OCI-LY3 (cell line): ENCODE data around the gene MMP1.

Experiments
- H2AFZ ChIP-seq: fragments of 200-600, 300-600 bp; shearing (Covaris generic); 2 replicates; pipeline ENCODE4 v1.6.0; 2014; ENCODE audit warnings: antibody characterized with exemption, low read depth, low read length
- H3K27ac ChIP-seq: fragments of 200-600, 300-600 bp; sonication (generic); 2 replicates; pipeline ENCODE4 v1.5.1; 2014; ENCODE audit warnings: mild to moderate bottlenecking, low read length, moderate library complexity, mixed read lengths
- H3K27me3 ChIP-seq: fragments of 200-600, 300-600 bp; sonication (generic); 2 replicates; pipeline ENCODE4 v1.6.1; 2014; ENCODE audit warnings: low read depth, low read length, mixed read lengths
- H3K36me3 ChIP-seq: fragments of 200-600, 300-600 bp; sonication (generic); replicated peaks from 2 replicates; pipeline ENCODE3; 2014; ENCODE audit warnings: low read depth, low read length, mixed read lengths
- H3K4me1 ChIP-seq: fragments of 300-600, 200-600 bp; sonication (generic); 2 replicates; pipeline ENCODE4 v1.6.1; 2014; ENCODE audit warnings: low read length, mixed read lengths
- H3K4me2 ChIP-seq: fragments of 200-600, 300-600 bp; sonication (generic); 2 replicates; pipeline ENCODE4 v1.6.1; 2014; ENCODE audit warnings: low read length, mixed read lengths
- H3K4me3 ChIP-seq: fragments of 300-600, 200-600 bp; sonication (generic); 2 replicates; pipeline ENCODE4 v1.5.1; 2014; ENCODE audit warnings: antibody characterized with exemption, mild to moderate bottlenecking, low read length, moderate library complexity
- H3K79me2 ChIP-seq: fragments of 300-600, 200-600 bp; shearing (Covaris generic); 2 replicates; pipeline ENCODE4 v1.6.1; 2014; ENCODE audit warnings: mild to moderate bottlenecking, low read length, mixed read lengths
- H3K9ac ChIP-seq: fragments of 300-600, 200-600 bp; shearing (Covaris generic); 2 replicates; pipeline ENCODE4 v1.6.0; 2014; ENCODE audit warnings: mild to moderate bottlenecking, low read length, moderate library complexity
- H3K9me3 ChIP-seq: fragments of 200-600, 300-600 bp; shearing (Covaris generic); 2 replicates; pipeline ENCODE4 v1.6.1; 2014; ENCODE audit warnings: low read length, mixed read lengths; ENCODE audit not compliant: insufficient read depth
- H4K20me1 ChIP-seq: fragments of 200-600, 300-600 bp; sonication (generic); 2 replicates; pipeline ENCODE4 v1.6.1; 2016; ENCODE audit warnings: low read length, mixed read lengths; ENCODE audit not compliant: insufficient read depth
- EZH2phosphoT487 ChIP-seq: fragments of 200-600 bp; shearing (Covaris generic); IDR thresholded peaks from 2 replicates; pipeline ENCODE4 v1.6.1; 2018; ENCODE audit warnings: antibody characterized with exemption, mixed run types, low read depth
- TF ChIP-seq, protein P1 (sequence below): fragments of 200-600, 300-600 bp; sonication (generic); IDR thresholded peaks from 2 replicates; pipeline ENCODE4 v1.5.1; 2014; ENCODE audit warnings: antibody characterized with exemption, low read length, low read depth

The MMP1 gene

DNA sequence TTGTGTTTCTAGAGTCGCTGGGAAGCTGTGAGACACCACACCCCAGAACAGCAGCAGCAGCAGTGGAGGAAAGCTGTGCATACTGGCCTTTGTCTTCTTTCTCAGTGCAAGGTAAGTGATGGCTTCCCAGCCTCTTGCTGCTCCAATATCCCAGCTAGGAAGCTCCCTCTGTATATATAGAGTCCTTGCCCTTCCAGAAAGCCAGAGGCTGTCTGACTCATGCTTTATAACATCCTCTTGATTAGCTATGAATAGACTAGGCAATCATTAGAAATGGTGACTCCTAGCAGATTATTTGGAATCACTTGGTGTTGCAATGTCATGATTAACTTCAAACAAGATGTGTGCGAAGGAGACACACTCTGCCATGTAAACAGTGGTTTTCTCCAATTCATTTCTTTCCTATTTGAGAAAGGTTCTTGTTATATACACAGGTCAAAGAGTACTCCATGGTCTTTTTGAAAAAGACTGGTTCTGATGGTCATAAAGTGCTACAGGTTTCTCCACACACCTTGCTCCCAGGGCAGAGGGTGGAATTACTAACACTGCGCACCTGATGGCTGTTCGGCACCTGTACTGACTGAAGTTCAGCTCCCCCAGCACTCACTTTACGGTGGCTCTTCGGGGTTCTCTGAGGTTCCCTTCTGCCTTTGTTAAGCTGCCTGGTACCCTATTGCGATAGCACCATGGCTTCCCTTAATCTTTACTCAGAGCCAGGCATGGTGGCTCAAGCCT, at the start of gene MMP1:
Gene MMP1 (minus strand): TSS at position 149 of the 735 bp plus-strand sequence. CDS start 68 bp downstream, at position 81.
- Histone ChIP-seq H3K79me2 (no peaks in the 10 kb centered on the region), H4K20me1 (no peaks in the 10 kb centered on the region), H3K36me3 (no peaks in the 10 kb centered on the region), H3K27ac (no peak within 1 kb of the TSS), H3K4me1 (peaks cover 11% of the 10 kb centered on the region), H3K9me3 (no peaks in the 10 kb centered on the region), H3K4me3 (no peak within 1 kb of the TSS), H3K27me3 (no peaks in the 10 kb centered on the region; the same call in 1 of the 2 replicates), H3K9ac (no peak within 1 kb of the TSS), H2AFZ (no peak within 1 kb of the TSS), H3K4me2 (no peak within 1 kb of the TSS)
- TF ChIP-seq EZH2phosphoT487: no peak
- TF ChIP-seq, protein P1, sequence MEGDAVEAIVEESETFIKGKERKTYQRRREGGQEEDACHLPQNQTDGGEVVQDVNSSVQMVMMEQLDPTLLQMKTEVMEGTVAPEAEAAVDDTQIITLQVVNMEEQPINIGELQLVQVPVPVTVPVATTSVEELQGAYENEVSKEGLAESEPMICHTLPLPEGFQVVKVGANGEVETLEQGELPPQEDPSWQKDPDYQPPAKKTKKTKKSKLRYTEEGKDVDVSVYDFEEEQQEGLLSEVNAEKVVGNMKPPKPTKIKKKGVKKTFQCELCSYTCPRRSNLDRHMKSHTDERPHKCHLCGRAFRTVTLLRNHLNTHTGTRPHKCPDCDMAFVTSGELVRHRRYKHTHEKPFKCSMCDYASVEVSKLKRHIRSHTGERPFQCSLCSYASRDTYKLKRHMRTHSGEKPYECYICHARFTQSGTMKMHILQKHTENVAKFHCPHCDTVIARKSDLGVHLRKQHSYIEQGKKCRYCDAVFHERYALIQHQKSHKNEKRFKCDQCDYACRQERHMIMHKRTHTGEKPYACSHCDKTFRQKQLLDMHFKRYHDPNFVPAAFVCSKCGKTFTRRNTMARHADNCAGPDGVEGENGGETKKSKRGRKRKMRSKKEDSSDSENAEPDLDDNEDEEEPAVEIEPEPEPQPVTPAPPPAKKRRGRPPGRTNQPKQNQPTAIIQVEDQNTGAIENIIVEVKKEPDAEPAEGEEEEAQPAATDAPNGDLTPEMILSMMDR: no peak

DNA sequence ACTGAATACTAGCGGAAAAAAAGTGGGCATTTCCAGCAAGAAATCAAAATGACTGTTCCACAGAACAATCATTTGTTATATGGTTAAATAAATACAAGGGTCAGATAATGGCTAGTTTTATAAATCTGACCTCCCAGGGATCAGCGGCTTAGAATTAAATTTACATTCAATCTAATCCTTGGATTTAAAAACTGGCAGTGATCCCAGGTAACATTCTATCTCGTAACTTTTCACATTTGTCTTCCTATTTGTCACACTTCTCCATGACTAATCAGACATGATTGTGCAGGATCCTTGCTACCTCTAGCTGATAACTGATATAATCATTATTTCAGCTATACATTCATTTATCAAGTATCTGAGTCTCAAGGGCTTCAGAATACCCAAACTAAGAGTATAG, 48.3 kb upstream of the MMP1 start:
- Histone ChIP-seq H3K4me3 (no peak overlapping the region), H2AFZ (no peak overlapping the region), H3K4me1 (no peaks in the 10 kb centered on the region), H3K4me2 (no peak overlapping the region), H3K36me3 (no peaks in the 10 kb centered on the region), H3K79me2 (no peaks in the 10 kb centered on the region), H3K27me3 (peaks cover 4% of the 10 kb centered on the region; the same call in 1 of the 2 replicates), H3K9ac (no peak overlapping the region), H3K27ac (no peak overlapping the region), H4K20me1 (no peaks in the 10 kb centered on the region), H3K9me3 (no peaks in the 10 kb centered on the region)
- TF ChIP-seq EZH2phosphoT487: no peak
- TF ChIP-seq, protein P1: no peak

DNA sequence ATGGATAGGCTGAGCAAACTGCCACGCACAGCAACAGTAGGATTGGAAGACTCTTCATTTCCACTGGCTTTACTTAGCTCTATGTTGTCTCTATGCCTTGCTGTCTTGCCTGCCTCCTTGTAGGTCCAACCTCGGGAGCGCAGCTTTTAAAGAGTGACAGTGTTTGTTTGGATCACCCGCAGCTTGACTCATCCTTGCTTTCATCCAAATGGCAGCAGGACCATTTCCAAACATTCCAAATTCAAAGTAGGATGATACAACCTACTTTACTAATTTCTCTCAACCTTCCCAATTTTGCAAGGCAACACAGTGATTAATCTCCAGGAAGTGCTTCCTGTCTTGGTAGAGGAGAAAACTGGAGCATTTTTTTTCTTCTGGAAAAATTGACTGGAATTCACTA, 45.5 kb upstream of the MMP1 start, which contains the start of gene MMP3:
Gene MMP3 (minus strand): TSS at position 121 of the 400 bp plus-strand sequence. CDS start 63 bp downstream, at position 58.
- no peaks in the 10 kb centered on the region for H3K79me2 ChIP-seq
- peaks cover 4% of the 10 kb centered on the region; the same call in 1 of the 2 replicates for H3K27me3 ChIP-seq
- no peaks in the 10 kb centered on the region for H3K9me3 ChIP-seq
- H4K20me1 ChIP-seq: no peaks in the 10 kb centered on the region
- no peaks in the 10 kb centered on the region for H3K36me3 ChIP-seq
- no peak for TF ChIP-seq EZH2phosphoT487
- TF ChIP-seq, protein P1: no peak
- no peak within 1 kb of the TSS for H3K4me2 ChIP-seq
- H2AFZ ChIP-seq: no peak within 1 kb of the TSS
- H3K4me1 ChIP-seq: no peaks in the 10 kb centered on the region
- no peak within 1 kb of the TSS for H3K27ac ChIP-seq
- no peak within 1 kb of the TSS for H3K4me3 ChIP-seq
- no peak within 1 kb of the TSS for H3K9ac ChIP-seq

DNA sequence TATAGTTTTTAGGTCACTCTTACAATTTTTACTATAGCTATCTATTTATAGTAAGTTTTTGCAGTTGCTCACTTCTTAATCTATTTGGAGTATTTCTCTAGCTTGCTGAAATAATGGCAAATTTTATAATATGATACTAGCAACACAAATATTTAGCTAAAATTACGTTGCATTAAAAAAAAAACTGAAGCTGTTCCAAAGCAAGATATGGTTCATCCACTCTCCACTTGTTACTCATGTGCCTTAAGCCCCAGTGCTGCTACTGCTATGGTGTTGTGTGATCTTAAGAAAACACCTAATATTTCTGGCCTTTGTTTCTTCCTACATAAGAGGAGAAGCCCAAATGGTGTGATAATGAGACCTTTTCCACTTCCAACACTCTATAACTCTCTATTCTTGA, 45.0 kb upstream of the MMP1 start:
- Histone ChIP-seq H4K20me1 (no peaks in the 10 kb centered on the region), H3K79me2 (no peaks in the 10 kb centered on the region), H2AFZ (no peak overlapping the region), H3K27me3 (peaks cover 4% of the 10 kb centered on the region; the same call in 1 of the 2 replicates), H3K9ac (no peak overlapping the region), H3K4me3 (no peak overlapping the region), H3K36me3 (no peaks in the 10 kb centered on the region), H3K4me1 (no peaks in the 10 kb centered on the region), H3K4me2 (no peak overlapping the region), H3K9me3 (no peaks in the 10 kb centered on the region), H3K27ac (no peak overlapping the region)
- no peak for TF ChIP-seq EZH2phosphoT487
- TF ChIP-seq, protein P1: no peak
